Measurements from ENCODE around the gene WDR64.

Gene WDR64

GRCh38 chr1:241738284-241739078 lies 86.4 kb downstream of the WDR64 start:
- no peak for DNase-seq (ENCODE audit: low spot score)

GRCh38 chr1:241742084-241742483 lies 90.0 kb downstream of the WDR64 start:
- DNase-seq (ENCODE audit: low spot score): no peak

- no peak for DNase-seq (ENCODE audit: low spot score)
Observed at GRCh38 chr1:241744591-241744990, 92.5 kb downstream of the WDR64 start.

- DNase-seq (ENCODE audit: low spot score): no peak
Observed at GRCh38 chr1:241747992-241748391, 95.9 kb downstream of the WDR64 start.

GRCh38 chr1:241749041-241749944 lies 97.2 kb downstream of the WDR64 start:
- DNase-seq (ENCODE audit: low spot score): peak; percentile 33

GRCh38 chr1:241749945-241750695 lies 98.0 kb downstream of the WDR64 start:
- DNase-seq (ENCODE audit: low spot score): no peak

GRCh38 chr1:241751524-241751923 lies 99.4 kb downstream of the WDR64 start:
- DNase-seq (ENCODE audit: low spot score): no peak

GRCh38 chr1:241762713-241763339 lies 110.7 kb downstream of the WDR64 start:
- no peak for DNase-seq (ENCODE audit: low spot score)

GRCh38 chr1:241765390-241765789 lies 113.3 kb downstream of the WDR64 start:
- DNase-seq (ENCODE audit: low spot score): no peak

GRCh38 chr1:241767737-241768136 lies 115.7 kb downstream of the WDR64 start:
- no peak for DNase-seq (ENCODE audit: low spot score)

- no peak for DNase-seq (ENCODE audit: low spot score)
Observed at GRCh38 chr1:241770115-241770514, 118.0 kb downstream of the WDR64 start.

GRCh38 chr1:241771117-241771516 lies 119.0 kb downstream of the WDR64 start:
- DNase-seq (ENCODE audit: low spot score): no peak

- DNase-seq (ENCODE audit: low spot score): no peak
Observed at GRCh38 chr1:241772932-241773500, 120.9 kb downstream of the WDR64 start.

GRCh38 chr1:241773991-241774390 lies 121.9 kb downstream of the WDR64 start:
- DNase-seq (ENCODE audit: low spot score): no peak

- no peak for DNase-seq (ENCODE audit: low spot score)
Observed at GRCh38 chr1:241775021-241775420, 122.9 kb downstream of the WDR64 start.

- no peak for DNase-seq (ENCODE audit: low spot score)
Observed at GRCh38 chr1:241776911-241777310, 124.8 kb downstream of the WDR64 start.

GRCh38 chr1:241778117-241778516 lies 126.0 kb downstream of the WDR64 start:
- no peak for DNase-seq (ENCODE audit: low spot score)

GRCh38 chr1:241779897-241780296 lies 127.8 kb downstream of the WDR64 start:
- DNase-seq (ENCODE audit: low spot score): no peak

- no peak for DNase-seq (ENCODE audit: low spot score)
Observed at GRCh38 chr1:241782396-241782795, 130.3 kb downstream of the WDR64 start.

GRCh38 chr1:241787691-241788090 lies 135.6 kb downstream of the WDR64 start:
- no peak for DNase-seq (ENCODE audit: low spot score)

- no peak for DNase-seq (ENCODE audit: low spot score)
Observed at GRCh38 chr1:241789061-241789460, 137.0 kb downstream of the WDR64 start.

- DNase-seq (ENCODE audit: low spot score): no peak
Observed at GRCh38 chr1:241799416-241799815, 147.3 kb downstream of the WDR64 start.
